ENCODE measurements around the gene NEURL3.

DNA sequence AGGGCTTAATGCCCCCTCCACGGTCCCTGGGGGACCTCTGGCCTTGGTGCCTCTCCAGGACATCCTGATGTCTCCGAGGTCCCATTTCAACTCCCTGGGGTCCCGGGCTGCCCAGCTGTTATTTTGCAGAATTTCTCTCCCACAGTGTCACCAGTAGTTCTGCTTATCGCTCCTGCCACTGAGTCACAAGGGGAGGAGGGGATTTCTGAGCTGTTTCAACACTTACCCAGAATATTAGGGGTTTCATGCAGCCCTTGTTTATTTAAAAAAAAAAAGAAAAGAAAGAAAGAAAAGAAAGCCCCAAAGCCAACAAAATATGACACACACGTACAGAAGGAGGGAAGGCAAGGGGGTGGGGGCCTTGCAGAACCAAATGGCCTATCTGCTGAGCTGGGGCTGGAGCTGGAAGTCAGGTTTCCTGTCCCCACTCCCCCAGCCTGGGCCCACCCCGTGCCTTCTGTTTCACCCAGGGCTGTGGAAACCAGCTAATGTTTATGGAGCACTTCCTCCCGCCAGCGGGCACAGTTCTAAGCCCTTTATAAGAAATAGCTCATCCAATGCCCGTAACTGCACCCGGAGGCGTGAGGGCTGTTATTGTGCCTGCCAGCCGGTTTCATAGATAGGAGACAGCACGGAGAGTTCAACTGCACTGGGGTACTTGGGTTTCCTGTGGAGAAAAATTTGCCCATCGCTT lies 23.0 kb upstream of the NEURL3 start:
- TF ChIP-seq, protein P1, sequence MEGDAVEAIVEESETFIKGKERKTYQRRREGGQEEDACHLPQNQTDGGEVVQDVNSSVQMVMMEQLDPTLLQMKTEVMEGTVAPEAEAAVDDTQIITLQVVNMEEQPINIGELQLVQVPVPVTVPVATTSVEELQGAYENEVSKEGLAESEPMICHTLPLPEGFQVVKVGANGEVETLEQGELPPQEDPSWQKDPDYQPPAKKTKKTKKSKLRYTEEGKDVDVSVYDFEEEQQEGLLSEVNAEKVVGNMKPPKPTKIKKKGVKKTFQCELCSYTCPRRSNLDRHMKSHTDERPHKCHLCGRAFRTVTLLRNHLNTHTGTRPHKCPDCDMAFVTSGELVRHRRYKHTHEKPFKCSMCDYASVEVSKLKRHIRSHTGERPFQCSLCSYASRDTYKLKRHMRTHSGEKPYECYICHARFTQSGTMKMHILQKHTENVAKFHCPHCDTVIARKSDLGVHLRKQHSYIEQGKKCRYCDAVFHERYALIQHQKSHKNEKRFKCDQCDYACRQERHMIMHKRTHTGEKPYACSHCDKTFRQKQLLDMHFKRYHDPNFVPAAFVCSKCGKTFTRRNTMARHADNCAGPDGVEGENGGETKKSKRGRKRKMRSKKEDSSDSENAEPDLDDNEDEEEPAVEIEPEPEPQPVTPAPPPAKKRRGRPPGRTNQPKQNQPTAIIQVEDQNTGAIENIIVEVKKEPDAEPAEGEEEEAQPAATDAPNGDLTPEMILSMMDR (conservative IDR thresholded peaks at IDR 0.05; ENCODE audit: low read length): no peak
- no peak for TF ChIP-seq EZH2phosphoT487 (IDR thresholded peaks at IDR 0.05; ENCODE audit: borderline replicate concordance)
